ENCODE measurements around the gene PRDM2.

PRDM2 gene

GRCh38 chr1:13732971-13733667, 33.1 kb downstream of the PRDM2 start:
- DNase-seq (ENCODE audit: low read depth in 2 of 2, low spot score in 1 of 2), result no peak

GRCh38 chr1:13733711-13734110, 33.7 kb downstream of the PRDM2 start:
- no peak for DNase-seq (ENCODE audit: low read depth in 2 of 2, low spot score in 1 of 2)

GRCh38 chr1:13735168-13735930, 35.4 kb downstream of the PRDM2 start:
- no peak for DNase-seq (ENCODE audit: low read depth in 2 of 2, low spot score in 1 of 2)

GRCh38 chr1:13737398-13737797, 37.4 kb downstream of the PRDM2 start:
- no peak for DNase-seq (ENCODE audit: low read depth in 2 of 2, low spot score in 1 of 2)

- no peak for DNase-seq (ENCODE audit: low read depth in 2 of 2, low spot score in 1 of 2)
These were observed 46.4 kb downstream of the PRDM2 start for GRCh38 chr1:13746342-13746741.

- peak; percentile 85 to 89 for DNase-seq (ENCODE audit: low read depth in 2 of 2, low spot score in 1 of 2)
These were observed 48.9 kb downstream of the PRDM2 start for GRCh38 chr1:13748610-13749505.

- DNase-seq (ENCODE audit: low read depth in 2 of 2, low spot score in 1 of 2), result peak in 1 of 2 donors; percentile 21
These were observed 49.8 kb downstream of the PRDM2 start for GRCh38 chr1:13749543-13750341.

GRCh38 chr1:13751458-13751871, 51.5 kb downstream of the PRDM2 start:
- DNase-seq (ENCODE audit: low read depth in 2 of 2, low spot score in 1 of 2), result no peak

GRCh38 chr1:13751985-13752384, 52.0 kb downstream of the PRDM2 start:
- no peak for DNase-seq (ENCODE audit: low read depth in 2 of 2, low spot score in 1 of 2)

GRCh38 chr1:13752852-13753251, 52.9 kb downstream of the PRDM2 start:
- DNase-seq (ENCODE audit: low read depth in 2 of 2, low spot score in 1 of 2), result no peak

GRCh38 chr1:13753636-13754402, 53.8 kb downstream of the PRDM2 start:
- no peak for DNase-seq (ENCODE audit: low read depth in 2 of 2, low spot score in 1 of 2)

- DNase-seq (ENCODE audit: low read depth in 2 of 2, low spot score in 1 of 2), result no peak
These were observed 54.6 kb downstream of the PRDM2 start for GRCh38 chr1:13754510-13755103.

- DNase-seq (ENCODE audit: low read depth in 2 of 2, low spot score in 1 of 2), result no peak
These were observed 56.7 kb downstream of the PRDM2 start for GRCh38 chr1:13756557-13757315.

GRCh38 chr1:13757693-13758092, 57.7 kb downstream of the PRDM2 start:
- no peak for DNase-seq (ENCODE audit: low read depth in 2 of 2, low spot score in 1 of 2)

GRCh38 chr1:13759072-13759471, 59.1 kb downstream of the PRDM2 start:
- DNase-seq (ENCODE audit: low read depth in 2 of 2, low spot score in 1 of 2), result no peak

- DNase-seq (ENCODE audit: low read depth in 2 of 2, low spot score in 1 of 2), result no peak
These were observed 60.4 kb downstream of the PRDM2 start for GRCh38 chr1:13760340-13760739.

- no peak for DNase-seq (ENCODE audit: low read depth in 2 of 2, low spot score in 1 of 2)
These were observed 60.9 kb downstream of the PRDM2 start for GRCh38 chr1:13760921-13761320.

- DNase-seq (ENCODE audit: low read depth in 2 of 2, low spot score in 1 of 2), result no peak
These were observed 61.9 kb downstream of the PRDM2 start for GRCh38 chr1:13761883-13762282.

GRCh38 chr1:13762642-13763041, 62.7 kb downstream of the PRDM2 start:
- DNase-seq (ENCODE audit: low read depth in 2 of 2, low spot score in 1 of 2), result no peak
